ENCODE data around the gene WNT1.
A peak's percentile ranks its signal among the peaks of the same experiment; 100 is the strongest.

Gene WNT1

GRCh38 chr12:48980953-48981756, 3.0 kb downstream of the WNT1 start:
- H3K27ac Mint-ChIP-seq = peak overlapping the region; percentile 73
- peaks cover 43% of the 10 kb centered on the region for H3K4me1 Mint-ChIP-seq (ENCODE audit: low read depth)
- peaks cover 90% of the 10 kb centered on the region for H3K27me3 Mint-ChIP-seq (ENCODE audit: low read depth)
- DNase-seq (ENCODE audit: low spot score) = peak; percentile 32
- H3K36me3 Mint-ChIP-seq (ENCODE audit: low read depth) = no peaks in the 10 kb centered on the region
- peak overlapping the region; percentile 79 for H3K4me3 Mint-ChIP-seq
- no peaks in the 10 kb centered on the region for H3K9me3 Mint-ChIP-seq

- Mint-ChIP-seq H3K4me3 (peak overlapping the region; percentile 79), H3K27ac (peak overlapping the region; percentile 73), H3K4me1 (ENCODE audit: low read depth) (peaks cover 43% of the 10 kb centered on the region), H3K36me3 (ENCODE audit: low read depth) (no peaks in the 10 kb centered on the region), H3K27me3 (ENCODE audit: low read depth) (peaks cover 87% of the 10 kb centered on the region), H3K9me3 (no peaks in the 10 kb centered on the region)
- DNase-seq (ENCODE audit: low spot score) = no peak
Measured at GRCh38 chr12:48981757-48982157, 3.6 kb downstream of the WNT1 start.

GRCh38 chr12:48982397-48983080, 4.4 kb downstream of the WNT1 start:
- peaks cover 87% of the 10 kb centered on the region for H3K27me3 Mint-ChIP-seq (ENCODE audit: low read depth)
- DNase-seq (ENCODE audit: low spot score) = no peak
- H3K27ac Mint-ChIP-seq = peak overlapping the region; percentile 33
- peak overlapping the region; percentile 79 for H3K4me3 Mint-ChIP-seq
- no peaks in the 10 kb centered on the region for H3K9me3 Mint-ChIP-seq
- no peaks in the 10 kb centered on the region for H3K36me3 Mint-ChIP-seq (ENCODE audit: low read depth)
- peaks cover 38% of the 10 kb centered on the region for H3K4me1 Mint-ChIP-seq (ENCODE audit: low read depth)

- no peaks in the 10 kb centered on the region for H3K36me3 Mint-ChIP-seq (ENCODE audit: low read depth)
- H3K27me3 Mint-ChIP-seq (ENCODE audit: low read depth) = peaks cover 82% of the 10 kb centered on the region
- no peak overlapping the region for H3K27ac Mint-ChIP-seq
- H3K4me3 Mint-ChIP-seq = no peak overlapping the region
- peaks cover 23% of the 10 kb centered on the region for H3K4me1 Mint-ChIP-seq (ENCODE audit: low read depth)
- H3K9me3 Mint-ChIP-seq = no peaks in the 10 kb centered on the region
- DNase-seq (ENCODE audit: low spot score) = no peak
Measured at GRCh38 chr12:48985475-48985897, 7.4 kb downstream of the WNT1 start.

- Mint-ChIP-seq H3K36me3 (ENCODE audit: low read depth) (no peaks in the 10 kb centered on the region), H3K27ac (no peak overlapping the region), H3K4me1 (ENCODE audit: low read depth) (peaks cover 19% of the 10 kb centered on the region), H3K9me3 (no peaks in the 10 kb centered on the region), H3K4me3 (no peak overlapping the region), H3K27me3 (ENCODE audit: low read depth) (peaks cover 82% of the 10 kb centered on the region)
- no peak for DNase-seq (ENCODE audit: low spot score)
Measured at GRCh38 chr12:48985901-48986300, 7.8 kb downstream of the WNT1 start.

GRCh38 chr12:48986720-48987291, 8.7 kb downstream of the WNT1 start:
- Mint-ChIP-seq H3K36me3 (ENCODE audit: low read depth) (no peaks in the 10 kb centered on the region), H3K4me3 (no peak overlapping the region)

GRCh38 chr12:48988030-48988649, 10.0 kb downstream of the WNT1 start:
- Mint-ChIP-seq H3K27ac (no peak overlapping the region), H3K27me3 (ENCODE audit: low read depth) (peaks cover 70% of the 10 kb centered on the region), H3K4me3 (no peak overlapping the region), H3K9me3 (no peaks in the 10 kb centered on the region), H3K4me1 (ENCODE audit: low read depth) (peaks cover 4% of the 10 kb centered on the region), H3K36me3 (ENCODE audit: low read depth) (no peaks in the 10 kb centered on the region)
- DNase-seq (ENCODE audit: low spot score) = peak; percentile 68

More at GRCh38 chr12:48986720-48987291, 8.7 kb downstream of the WNT1 start:
- DNase-seq (ENCODE audit: low spot score) = no peak
- Mint-ChIP-seq H3K9me3 (no peaks in the 10 kb centered on the region), H3K4me1 (ENCODE audit: low read depth) (peaks cover 11% of the 10 kb centered on the region), H3K27me3 (ENCODE audit: low read depth) (peaks cover 77% of the 10 kb centered on the region), H3K27ac (no peak overlapping the region)

GRCh38 chr12:48990552-48990951, 12.4 kb downstream of the WNT1 start:
- no peaks in the 10 kb centered on the region for H3K36me3 Mint-ChIP-seq (ENCODE audit: low read depth)
- H3K27ac Mint-ChIP-seq = no peak overlapping the region
- peaks cover 9% of the 10 kb centered on the region for H3K4me1 Mint-ChIP-seq (ENCODE audit: low read depth)
- DNase-seq (ENCODE audit: low spot score) = no peak
- H3K4me3 Mint-ChIP-seq = no peak overlapping the region
- H3K27me3 Mint-ChIP-seq (ENCODE audit: low read depth) = peaks cover 71% of the 10 kb centered on the region
- H3K9me3 Mint-ChIP-seq = no peaks in the 10 kb centered on the region

GRCh38 chr12:48991247-48992050, 13.3 kb downstream of the WNT1 start:
- no peak overlapping the region for H3K27ac Mint-ChIP-seq
- no peak overlapping the region for H3K4me3 Mint-ChIP-seq
- no peak for DNase-seq (ENCODE audit: low spot score)
- H3K36me3 Mint-ChIP-seq (ENCODE audit: low read depth) = no peaks in the 10 kb centered on the region
- no peaks in the 10 kb centered on the region for H3K9me3 Mint-ChIP-seq
- H3K27me3 Mint-ChIP-seq (ENCODE audit: low read depth) = peaks cover 71% of the 10 kb centered on the region
- peaks cover 10% of the 10 kb centered on the region for H3K4me1 Mint-ChIP-seq (ENCODE audit: low read depth)

- Mint-ChIP-seq H3K27ac (no peak overlapping the region), H3K4me1 (ENCODE audit: low read depth) (peaks cover 14% of the 10 kb centered on the region), H3K9me3 (no peaks in the 10 kb centered on the region), H3K27me3 (ENCODE audit: low read depth) (peaks cover 68% of the 10 kb centered on the region), H3K4me3 (no peak overlapping the region), H3K36me3 (ENCODE audit: low read depth) (no peaks in the 10 kb centered on the region)
- DNase-seq (ENCODE audit: low spot score) = no peak
Measured at GRCh38 chr12:48993787-48994186, 15.7 kb downstream of the WNT1 start.

- Mint-ChIP-seq H3K4me1 (ENCODE audit: low read depth) (peaks cover 17% of the 10 kb centered on the region), H3K4me3 (no peak overlapping the region)
Measured at GRCh38 chr12:48994224-48995085, 16.3 kb downstream of the WNT1 start.

GRCh38 chr12:48995086-48995879, 17.2 kb downstream of the WNT1 start:
- Mint-ChIP-seq H3K27ac (no peak overlapping the region), H3K27me3 (ENCODE audit: low read depth) (peaks cover 70% of the 10 kb centered on the region), H3K4me3 (no peak overlapping the region), H3K4me1 (ENCODE audit: low read depth) (peaks cover 24% of the 10 kb centered on the region), H3K36me3 (ENCODE audit: low read depth) (peaks cover 5% of the 10 kb centered on the region), H3K9me3 (no peaks in the 10 kb centered on the region)
- DNase-seq (ENCODE audit: low spot score) = no peak

More at GRCh38 chr12:48994224-48995085, 16.3 kb downstream of the WNT1 start:
- no peaks in the 10 kb centered on the region for H3K9me3 Mint-ChIP-seq
- H3K27ac Mint-ChIP-seq = no peak overlapping the region
- peaks cover 1% of the 10 kb centered on the region for H3K36me3 Mint-ChIP-seq (ENCODE audit: low read depth)
- H3K27me3 Mint-ChIP-seq (ENCODE audit: low read depth) = peaks cover 68% of the 10 kb centered on the region
- DNase-seq (ENCODE audit: low spot score) = no peak
